C4-2B (cell line): ENCODE data around the gene ID2.

Experiments used
- CTCF ChIP-seq: fragments of 450-650 bp; conservative IDR thresholded peaks from 2 replicates; pipeline ENCODE4 v1.5.1; 2017; ENCODE audit warnings: mild to moderate bottlenecking
- ZFX ChIP-seq: fragments of 450-650 bp; IDR thresholded peaks from 2 replicates; pipeline ENCODE4 v1.6.1; 2017

- TF ChIP-seq CTCF = no peak
- no peak for TF ChIP-seq ZFX
Observed at GRCh38 chr2:8636041-8636491, 45.8 kb upstream of the ID2 start.
